HG03066 (cell line): ENCODE data around the gene TOM1L1.
A peak's percentile ranks its signal among the peaks of the same experiment; 100 is the strongest.

ENCODE experiments used
- ATAC-seq: cut with Tn5 transposase; IDR thresholded peaks from one replicate; pipeline ENCODE4 v1.9.1; 2021; ENCODE audit warnings: low read depth; ENCODE audit not compliant: unreplicated experiment

TOM1L1 gene

DNA sequence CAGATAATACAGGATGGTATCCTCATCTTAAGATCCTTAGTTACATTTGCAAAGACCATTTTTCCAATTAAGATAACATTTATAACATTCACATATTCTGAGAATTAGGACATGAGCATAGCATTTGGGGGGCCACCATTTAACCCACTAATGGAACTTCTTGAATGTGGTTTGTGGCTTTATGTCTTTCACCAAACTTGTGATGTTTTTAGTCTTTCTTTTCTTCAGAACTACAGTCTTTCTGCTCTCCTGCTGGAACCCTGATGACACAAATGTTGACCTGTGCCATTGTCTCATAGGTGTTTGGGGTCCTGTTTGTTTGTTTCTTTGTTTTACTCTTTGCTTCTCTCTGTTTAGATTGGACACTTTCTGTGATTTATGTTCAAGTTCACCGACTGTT is 44.6 kb downstream of the TOM1L1 start:
- no peak for ATAC-seq

DNA sequence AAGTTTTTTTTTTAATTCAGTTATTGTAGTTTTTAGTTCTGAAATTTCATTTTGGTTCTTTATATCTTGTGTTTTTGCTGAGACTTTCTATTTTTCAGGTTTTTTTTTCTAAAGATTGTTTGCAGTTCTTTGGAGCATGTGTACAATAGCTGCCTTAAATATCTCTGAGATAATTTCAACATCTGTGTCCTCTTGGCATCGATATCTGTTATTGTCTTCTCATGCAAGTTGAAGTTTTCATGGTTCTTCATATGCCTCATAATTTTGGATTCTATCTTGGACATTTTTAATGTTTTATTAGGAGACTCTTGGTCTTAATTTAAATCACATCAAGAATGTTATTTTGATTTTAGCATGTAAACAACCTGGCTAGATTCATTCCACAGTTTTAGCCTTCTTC is 45.0 kb downstream of the TOM1L1 start:
- ATAC-seq = no peak

DNA sequence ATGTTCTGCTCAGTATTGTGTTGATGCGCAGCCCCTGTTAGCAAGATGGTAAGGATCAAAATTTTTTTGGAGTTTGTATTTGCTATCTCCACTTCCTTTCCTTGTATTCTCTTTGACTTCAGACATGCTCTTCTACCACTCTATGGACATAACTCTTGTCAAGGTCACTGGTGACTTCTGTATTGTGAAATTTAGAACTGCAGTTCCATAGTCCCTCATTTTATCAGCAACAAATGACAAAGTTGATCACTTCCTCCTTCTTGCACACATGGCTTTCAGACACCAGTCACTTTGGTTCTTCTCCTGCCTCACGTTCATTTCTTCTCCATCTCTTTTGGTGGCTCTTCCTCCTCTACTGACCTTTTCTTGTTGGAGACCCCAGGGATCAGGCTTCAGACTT is 46.7 kb downstream of the TOM1L1 start:
- ATAC-seq = no peak

DNA sequence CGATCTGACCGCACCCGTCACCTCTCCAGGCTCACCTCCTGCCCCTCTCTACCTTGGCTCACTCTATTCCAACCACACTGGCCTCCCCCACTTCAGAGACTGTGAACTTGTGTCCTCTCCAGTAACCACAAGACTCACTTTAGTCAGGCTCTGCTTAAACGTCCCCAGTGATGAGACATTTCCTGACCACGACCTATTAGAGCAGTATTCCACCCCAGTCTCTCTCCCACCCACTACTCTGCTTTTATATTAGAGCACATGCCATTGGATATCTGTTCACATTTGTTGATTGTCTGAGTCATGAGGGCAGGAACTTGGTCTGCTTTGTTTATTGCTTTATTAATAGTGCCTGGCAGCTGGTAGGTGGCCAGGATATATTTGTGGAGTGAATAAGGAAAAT is 47.7 kb downstream of the TOM1L1 start:
- no peak for ATAC-seq

DNA sequence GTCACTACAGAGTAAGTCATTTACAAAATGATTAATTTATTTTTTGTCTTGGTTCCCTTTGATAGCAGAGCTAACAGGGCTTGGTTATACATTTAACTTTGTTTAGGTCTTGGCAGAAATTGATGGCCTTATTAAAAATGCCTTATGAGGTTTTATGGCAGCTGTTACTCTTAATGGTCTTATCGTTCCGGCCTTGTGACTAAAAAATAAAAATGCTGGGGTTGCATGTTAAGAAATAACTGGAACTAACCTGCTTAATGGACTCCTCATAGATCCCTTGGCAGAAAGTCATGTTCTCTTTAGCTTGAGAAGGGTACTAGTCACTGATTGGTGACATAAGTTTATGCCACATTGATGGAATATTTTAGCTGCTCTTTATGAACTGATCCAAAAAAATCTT is 49.5 kb downstream of the TOM1L1 start:
- ATAC-seq = no peak

DNA sequence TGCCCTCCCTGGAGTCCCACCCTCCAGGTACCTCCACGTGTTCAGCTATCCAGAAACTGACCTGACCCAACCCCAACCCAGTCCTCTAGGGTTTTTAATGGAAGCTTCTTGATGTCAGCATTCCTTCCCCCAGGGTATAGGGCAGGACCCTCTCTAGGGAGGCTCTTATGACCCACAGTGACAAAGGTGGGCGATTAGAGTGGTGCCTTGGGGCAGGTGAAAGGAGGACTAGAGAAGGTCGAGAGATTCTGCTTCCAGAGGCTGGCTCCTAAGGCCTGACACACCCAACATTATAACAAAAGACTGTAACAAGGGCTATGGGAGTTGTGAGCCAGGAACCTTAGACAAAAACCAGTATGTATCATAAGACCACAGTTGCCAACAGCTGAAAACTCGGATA is 50.6 kb downstream of the TOM1L1 start:
- ATAC-seq = no peak

DNA sequence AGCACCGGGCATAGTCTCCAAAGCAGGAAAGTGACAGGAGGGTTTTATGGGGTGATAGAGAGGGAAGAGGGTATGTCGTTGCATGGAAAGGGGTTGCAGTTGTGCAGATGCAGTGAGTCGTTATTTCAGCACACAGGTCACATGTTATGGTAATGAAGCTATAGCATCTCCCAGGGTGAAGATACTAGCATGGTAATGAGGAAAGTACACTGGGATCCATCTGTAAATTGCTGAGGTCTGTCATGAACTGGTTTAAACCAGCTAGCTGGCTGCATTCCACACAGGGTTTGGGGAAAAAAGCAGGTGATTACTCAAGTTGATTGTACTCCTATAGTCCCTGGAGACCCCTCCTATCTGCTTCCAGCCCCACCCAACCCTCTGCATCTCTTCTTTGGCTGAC is 56.1 kb downstream of the TOM1L1 start:
- ATAC-seq = no peak

DNA sequence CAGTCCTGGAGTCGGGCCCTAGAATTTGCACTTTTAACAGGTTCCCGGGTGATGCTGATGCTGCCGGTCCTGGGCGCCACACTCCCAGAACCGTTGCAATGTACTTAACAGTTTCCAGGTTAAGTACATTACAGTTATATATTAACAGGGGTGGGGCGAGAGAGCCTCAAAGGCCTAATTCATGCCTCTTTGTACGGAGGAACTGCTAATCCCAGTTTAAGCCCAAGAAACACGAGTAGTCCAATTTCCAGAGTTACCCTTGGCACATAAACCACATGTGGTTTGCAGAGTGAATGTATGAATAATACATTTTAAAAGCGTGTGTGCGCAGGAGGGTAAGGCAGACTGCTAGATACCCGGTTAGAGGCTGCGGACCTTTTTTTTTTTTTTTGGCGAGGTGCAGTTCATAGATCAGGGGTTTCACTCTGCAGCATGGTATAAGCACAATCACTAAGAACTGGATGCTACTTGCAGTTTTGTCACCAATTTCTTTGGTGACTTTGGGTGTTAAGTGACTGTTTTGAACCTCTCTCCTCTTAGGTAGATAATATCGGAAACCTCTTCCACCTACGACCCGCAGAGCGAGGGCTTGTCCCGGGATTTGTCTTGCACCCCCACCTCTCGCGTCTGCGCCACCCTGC is 67.1 kb downstream of the TOM1L1 start:
- peak; percentile 27 for ATAC-seq

DNA sequence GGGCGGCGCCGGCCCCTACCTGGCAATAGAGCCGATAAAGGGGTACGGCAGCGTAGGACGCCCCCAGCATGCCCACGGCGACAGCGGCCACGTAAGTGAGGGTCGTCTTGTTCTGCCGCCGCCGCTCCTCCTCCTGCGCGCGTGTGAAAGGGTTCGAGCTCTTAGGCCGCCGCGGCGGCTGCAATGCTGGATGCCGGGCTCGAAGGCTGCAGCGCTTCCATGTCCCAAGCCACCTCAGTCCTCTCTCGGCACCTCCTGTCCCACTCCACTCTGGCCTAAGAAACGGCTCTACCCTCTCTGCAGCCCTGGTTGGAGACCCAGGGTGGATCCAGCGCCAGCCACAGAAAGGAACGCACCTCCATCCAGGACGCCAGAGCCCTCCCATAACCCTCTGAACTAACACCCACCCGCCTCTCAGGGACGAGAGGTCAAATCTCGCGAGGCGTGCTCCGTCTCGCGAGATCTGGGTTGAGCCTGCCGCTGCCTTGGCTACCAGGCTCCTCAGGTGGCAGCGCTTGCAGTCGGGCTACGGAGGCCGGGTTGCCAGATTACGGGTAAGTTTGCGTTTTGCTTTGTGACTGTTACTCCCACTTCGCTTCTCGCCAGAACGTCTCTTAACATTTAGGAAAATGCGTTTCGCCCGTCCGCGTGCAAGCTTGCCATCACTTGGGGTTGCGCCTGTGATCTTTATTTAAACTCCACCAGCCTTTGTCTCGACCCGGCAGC is 67.8 kb downstream of the TOM1L1 start, which contains the start of the genes COX11 and STXBP4:
COX11 (minus strand) TSS at position 393 of the 726 bp plus-strand sequence; CDS start at position 385, 8 bp downstream.
STXBP4 (plus strand) TSS at position 504 of the 726 bp plus-strand sequence. CDS start 17,455 bp downstream, outside the sequence.
- peak; percentile 93 for ATAC-seq

DNA sequence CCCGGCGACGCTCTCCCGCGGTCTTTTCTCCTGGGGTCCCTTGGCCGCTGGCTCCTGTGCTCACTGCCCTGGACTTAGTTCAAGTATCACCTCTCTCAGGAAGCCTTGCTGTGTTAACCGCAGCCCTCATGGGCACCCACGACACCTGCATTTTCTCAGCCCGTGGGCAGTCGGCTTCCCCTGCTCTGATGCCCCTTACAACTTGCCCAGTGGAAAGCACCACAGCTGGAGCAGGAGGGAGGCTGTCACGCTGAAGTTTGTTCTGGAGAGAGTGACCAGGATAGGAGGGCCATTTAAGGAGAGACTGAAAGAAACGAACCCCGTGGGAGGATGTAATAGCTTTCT is 68.3 kb downstream of the TOM1L1 start:
- ATAC-seq = peak; percentile 29

DNA sequence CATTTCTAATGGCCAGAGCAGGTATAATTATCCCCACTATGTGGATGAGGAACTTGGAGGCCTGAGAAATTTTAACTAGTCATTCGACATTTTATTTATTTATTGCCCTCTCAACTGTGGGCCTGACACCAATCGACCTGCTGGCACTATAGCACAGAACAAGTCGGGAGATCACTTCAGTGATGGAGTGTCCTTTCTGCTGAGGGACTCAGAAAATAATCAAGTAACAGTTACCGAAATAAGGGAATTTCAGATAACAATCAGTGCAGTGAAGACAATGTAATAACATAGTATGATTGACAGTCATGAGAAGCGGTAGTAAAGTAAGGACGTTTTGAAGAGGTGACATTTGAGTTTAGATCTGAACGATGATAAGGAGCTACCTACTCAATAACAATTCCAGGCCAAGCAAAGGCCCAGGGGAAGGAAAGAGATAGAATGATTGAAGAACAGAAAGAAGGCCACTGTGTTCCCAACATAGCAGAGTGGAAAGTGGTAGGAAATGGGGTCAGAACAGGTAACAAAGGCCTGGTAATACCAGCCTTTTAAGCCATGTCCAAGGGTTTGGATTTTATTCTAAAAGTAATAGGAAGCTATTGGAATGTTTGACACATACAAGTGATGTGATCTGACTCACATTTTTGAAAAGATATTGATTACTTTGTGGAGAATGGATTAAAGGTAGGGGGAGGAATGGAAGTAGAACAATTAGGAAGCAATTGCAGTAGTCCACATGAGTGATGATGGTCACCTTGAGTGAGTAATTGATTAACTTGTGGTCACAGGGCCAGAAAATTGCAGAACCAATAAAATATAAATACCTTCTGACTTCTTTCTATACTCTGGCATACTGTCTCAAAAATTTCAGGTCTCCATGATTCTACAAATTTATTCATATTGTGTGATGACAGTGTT is 69.3 kb downstream of the TOM1L1 start:
- ATAC-seq = no peak

DNA sequence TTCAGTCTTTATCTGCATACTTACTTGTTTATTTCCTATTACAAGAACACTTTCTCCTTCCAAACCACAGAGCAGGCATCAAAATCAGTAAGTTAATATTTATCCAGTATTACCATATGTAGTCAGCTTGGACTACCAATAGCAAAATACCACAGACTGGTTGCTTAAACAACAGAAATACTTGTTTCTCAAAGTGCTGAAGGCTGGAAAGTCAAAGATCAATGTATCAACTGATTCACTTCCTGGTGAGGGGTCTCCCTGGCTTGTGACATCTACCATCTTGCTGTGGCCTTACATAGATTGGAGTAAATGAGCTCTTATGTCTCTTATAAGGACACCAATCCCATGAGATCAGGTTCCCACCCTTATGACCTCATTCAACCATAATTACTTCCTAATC is 70.5 kb downstream of the TOM1L1 start:
- ATAC-seq = no peak

DNA sequence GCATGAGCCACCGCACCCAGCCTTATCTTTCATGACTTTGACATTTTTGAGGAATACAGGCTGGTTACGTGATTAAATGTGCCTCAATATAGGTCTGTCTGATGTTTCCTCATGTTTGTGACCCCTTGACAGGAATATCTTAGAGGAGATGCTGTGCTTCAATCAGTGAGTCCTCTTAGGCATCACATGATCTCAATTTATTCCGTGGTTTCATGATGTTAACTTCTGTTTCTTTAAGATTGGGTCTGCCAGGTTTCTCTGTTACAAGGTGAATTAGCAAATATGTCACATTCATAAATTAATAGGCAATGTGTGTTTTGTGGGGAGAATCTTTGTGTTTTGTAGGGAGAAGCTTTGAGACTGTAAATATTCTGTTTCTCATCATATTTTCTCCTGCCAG is 71.2 kb downstream of the TOM1L1 start:
- no peak for ATAC-seq

DNA sequence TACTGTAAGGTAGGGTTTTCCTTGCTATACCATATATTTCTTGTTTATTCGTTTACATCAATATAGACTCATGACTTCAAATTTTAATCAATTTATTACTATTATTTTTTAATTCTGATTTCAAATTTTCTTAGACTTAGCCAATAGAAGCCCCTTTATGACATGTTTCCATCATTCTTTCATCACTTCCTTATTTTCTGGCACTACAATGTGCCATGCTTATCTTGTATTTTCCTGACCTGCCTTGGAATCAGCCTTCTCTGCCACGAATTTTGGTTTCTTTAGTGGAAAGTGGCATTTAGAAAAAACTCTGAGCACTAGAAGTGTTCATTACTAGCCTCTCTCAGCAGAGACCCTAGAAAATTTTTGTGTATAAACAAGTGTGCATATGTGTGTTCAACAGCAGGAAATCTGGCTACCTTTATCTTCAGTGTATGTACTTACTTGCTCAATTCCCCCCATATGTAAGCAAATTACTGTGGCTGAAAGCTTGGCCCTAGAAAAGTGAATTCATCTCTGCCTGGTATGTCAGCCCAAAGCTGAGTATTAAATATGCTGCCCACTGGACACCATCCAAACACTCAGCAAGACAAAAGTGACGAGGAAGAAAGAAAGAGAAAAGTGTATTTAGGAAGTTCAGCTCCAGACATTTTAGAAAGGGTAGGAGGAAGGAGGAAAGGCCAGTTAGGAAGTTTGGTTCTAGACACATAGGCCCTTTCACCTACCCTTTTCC is 71.9 kb downstream of the TOM1L1 start:
- ATAC-seq = no peak

DNA sequence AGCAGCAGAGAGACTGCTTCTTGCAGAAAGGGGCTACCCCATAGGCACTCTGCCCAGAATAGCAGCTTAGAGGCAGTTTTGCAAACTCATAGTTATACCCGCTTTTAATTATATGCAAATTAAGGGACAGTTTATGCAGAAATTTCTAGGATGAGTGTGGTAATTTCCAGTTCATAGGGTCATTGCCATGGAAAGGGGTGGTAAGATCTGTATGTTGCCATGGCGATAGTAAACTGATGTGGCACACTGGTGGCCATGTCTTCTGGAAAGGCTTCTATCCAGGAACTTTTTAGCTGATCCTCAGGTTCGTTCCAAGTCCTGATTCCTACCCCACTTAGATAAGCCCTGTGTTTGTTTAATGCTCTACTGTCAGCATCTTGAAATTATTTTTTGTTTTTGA is 74.1 kb downstream of the TOM1L1 start:
- no peak for ATAC-seq

DNA sequence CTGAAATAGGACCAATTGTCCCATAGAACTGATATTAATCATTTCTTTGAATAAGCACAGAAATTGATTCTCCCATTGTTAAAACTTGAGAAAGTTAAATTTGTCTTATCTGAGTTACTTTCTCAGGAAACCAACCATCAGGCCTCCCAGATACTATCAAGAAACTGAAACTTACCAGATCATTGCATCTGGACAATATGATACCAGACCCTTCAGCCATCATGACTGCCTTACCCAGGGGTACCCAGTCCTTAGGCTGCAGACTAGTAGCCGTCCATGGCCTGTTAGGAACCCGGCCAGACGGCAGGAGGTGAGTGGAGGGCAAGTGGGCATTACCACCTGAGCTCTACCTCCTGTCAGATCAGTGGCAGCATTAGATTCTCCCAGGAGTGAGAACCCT is 75.7 kb downstream of the TOM1L1 start:
- ATAC-seq = no peak

DNA sequence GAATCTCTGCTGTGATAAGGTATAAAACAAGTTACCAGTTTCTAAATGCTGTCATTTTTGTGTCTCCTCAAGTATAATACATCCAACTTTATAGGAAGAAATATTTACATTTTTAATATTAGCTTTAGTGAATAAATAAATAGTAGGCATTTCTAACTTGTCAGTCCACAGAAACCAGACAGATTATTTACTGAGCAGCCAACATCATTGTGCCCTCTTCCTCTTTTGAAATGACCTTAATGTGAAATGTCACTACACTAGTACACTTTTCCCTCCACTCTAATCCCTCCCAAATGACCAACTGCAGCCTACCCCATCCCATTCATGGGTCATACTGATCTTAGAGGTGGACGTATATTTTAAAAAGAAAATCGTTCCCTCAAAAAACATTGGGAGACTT is 77.1 kb downstream of the TOM1L1 start:
- ATAC-seq = no peak

DNA sequence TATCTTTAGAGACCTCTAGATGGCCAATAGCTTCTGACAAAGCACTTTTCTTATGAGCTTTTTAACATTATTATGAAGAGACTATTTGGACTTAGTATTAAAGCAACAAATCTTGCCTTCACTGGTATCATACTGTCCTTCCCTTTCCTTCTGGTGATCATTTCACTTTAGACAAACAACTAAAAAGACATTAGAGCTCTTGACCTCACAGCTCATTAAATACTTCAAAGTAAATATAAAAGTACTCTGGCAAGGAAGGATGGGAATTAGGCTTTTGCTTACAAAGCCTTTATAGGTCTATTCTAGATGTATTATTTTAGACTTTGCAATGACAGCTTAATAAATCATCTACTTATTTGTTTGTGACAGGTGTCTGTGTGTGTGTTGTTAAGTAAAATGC is 79.0 kb downstream of the TOM1L1 start:
- ATAC-seq = no peak

DNA sequence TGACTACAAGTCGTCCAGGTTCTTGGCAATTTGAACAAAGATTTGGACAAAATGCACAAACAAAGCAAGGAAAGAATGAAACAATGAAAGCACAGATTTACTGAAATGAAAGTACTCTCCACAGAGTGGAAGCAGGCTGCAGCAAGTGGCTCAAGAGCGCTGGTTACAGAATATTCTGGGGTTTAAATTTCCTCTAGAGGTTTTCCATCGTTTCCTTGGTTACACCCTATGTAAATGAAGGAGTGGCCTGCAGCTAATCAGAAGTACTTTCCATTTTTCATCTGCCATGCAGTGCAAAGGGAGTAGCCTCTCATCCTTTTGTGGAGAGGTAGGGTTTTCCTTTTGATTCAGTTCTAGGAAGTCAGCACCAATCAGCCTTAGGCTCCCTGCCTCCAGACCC is 79.7 kb downstream of the TOM1L1 start:
- no peak for ATAC-seq

DNA sequence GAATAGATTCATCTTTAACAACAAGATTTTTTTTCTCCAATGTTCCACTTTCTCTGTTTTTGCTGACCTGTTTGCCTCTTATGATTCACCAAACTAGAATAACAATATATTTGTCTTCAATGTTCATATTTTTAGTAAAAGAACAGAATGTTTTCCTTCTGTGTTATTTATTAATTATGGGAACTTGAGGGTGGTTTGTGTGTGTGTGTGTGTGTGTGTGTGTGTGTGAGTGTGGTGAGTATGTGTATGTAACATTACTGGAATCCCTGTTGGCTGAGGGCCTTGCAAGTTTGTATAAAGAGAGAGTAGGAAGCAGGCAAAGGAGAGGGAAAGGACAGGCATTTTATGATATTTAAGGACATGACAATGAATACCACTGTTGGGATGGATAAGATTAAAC is 81.7 kb downstream of the TOM1L1 start:
- ATAC-seq = no peak

DNA sequence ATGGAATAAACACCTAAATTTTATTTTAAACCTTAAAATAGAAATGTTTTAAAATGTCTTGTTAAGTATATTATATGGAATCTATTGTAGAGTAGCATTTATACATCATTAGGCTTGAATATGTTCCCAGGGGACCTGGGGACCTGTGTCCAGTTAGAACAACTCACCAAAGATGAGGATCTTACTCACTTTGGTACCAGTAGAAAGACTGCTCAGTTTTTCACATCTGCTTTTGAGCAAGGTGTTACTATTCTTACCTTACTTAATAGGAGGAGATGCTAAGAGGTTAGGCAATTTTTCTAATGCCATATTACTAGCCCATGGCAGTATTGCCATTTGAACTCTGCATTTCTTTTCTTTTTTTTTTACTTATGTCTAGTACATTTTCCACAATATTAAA is 82.6 kb downstream of the TOM1L1 start:
- ATAC-seq = no peak
